ENCODE data around the gene NPHS1.

- no peak for TF ChIP-seq ZNF76 (tag by site-specific recombination; IDR thresholded peaks at IDR 0.05; ENCODE audit: borderline replicate concordance, low read depth)
- TF ChIP-seq YY1 (tag by site-specific recombination; IDR thresholded peaks at IDR 0.05), result no peak
These were observed 36.0 kb downstream of the NPHS1 start for GRCh38 chr19:35816262-35816661.

Data from HEK293 (cell line).